Measurements from ENCODE around the gene POU2AF3.

GRCh38 chr11:111269146-111269868 is 29.0 kb upstream of the POU2AF3 start:
- no peak for TF ChIP-seq CTCF (conservative IDR thresholded peaks at IDR 0.05; ENCODE audit: low read depth, low read length)
- TF ChIP-seq CEBPB (IDR thresholded peaks at IDR 0.05; ENCODE audit: low read depth, low read length), result no peak
- TF ChIP-seq USF2 (IDR thresholded peaks at IDR 0.05; ENCODE audit: low read depth, low read length), result no peak
- no peak for TF ChIP-seq RFX5 (IDR thresholded peaks at IDR 0.05; ENCODE audit: low read depth, low read length)
- no peak for TF ChIP-seq MAFK (IDR thresholded peaks at IDR 0.05; ENCODE audit: low read depth, low read length)

Data from IMR-90 (cell line).